GM21447 (cell line): ENCODE data around the gene ANXA11.
A peak's percentile ranks its signal among the peaks of the same experiment; 100 is the strongest.
"Not testable (repeated sequence)": the region's sequence is repeated elsewhere in the genome, so short reads cannot be mapped to it uniquely, and the experiment has no call there.

Source experiments
- ATAC-seq: cut with Tn5 transposase; IDR thresholded peaks from one replicate; pipeline ENCODE4 v1.9.1; 2021; ENCODE audit not compliant: unreplicated experiment

ANXA11 gene

DNA sequence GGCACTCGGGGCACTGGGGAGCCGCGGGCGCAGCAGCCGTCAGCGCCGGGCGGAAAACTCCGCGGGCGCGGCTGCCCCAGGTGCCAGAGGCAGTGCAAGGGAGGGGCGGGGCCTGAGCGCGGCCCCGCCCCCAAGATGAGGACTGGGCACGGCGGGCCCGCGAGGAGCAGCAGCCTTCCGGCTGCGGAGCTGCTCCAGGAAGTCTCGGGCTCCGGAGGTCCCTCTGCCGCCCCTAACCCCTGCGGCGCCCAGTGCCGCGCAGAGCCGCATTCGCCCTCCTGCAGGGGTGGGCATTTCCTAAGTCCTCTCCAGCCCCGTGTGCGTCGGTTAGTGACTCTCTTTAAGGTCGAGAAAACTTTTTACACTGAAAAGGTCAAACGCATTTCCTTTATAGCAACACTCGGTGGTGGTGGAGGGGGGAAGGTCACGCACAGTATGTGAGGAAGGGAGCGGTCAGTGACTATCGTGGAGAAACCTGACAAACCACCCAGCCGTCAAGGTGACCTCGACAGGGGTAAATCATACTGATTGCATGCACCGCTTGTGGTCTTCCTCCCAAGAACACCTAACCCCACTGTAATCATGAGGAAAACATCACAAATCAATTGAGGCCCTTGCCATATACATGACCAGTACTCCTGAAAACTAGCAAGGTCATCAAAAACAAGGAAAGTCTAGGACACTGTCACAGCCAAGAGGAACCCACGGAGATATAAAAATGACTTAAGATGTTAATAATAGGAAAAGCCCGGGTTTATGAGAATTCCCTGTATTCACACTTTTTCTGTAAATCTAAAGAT, at the start of gene ANXA11:
TSS of gene ANXA11 (minus strand) at position 61 of the 800 bp plus-strand sequence. CDS start 32,676 bp downstream, outside the sequence.
- peak; percentile 77 for ATAC-seq

DNA sequence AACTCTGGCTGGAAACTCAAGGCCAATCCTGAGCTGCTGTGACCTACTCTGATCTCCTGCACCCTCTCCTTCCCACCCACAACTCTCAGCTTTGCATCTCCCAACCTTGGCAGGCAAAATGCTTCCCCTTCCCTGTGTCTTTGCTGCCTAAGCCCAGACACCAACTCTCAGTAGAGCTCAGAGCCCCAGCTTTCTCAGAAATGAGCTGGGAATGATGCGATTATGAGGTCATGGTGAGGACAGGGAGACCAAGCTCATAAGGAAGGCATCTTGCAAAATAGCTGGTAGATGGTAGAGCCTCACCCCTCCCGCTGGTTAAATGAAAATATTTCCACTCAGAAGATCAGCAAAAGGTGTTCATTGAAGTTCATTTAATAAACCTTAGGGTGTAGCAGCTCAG, 49.4 kb upstream of the ANXA11 start:
- not testable (repeated sequence) for ATAC-seq

DNA sequence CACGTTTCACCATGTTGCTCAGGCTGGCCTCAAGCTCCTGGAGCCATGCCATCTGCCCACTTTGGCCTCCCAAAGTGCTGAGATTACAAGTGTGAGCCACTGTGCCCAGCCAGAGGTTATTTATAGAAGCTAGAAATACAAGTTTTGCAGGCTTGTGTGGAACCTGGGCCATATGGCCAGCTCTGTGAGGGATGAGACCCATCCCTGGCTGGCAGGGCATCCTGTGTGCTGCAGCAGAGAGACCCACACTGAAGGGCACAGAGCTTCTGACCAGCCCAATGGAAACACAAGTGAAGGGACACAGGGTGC, 48.6 kb upstream of the ANXA11 start:
- peak; percentile 31 for ATAC-seq

DNA sequence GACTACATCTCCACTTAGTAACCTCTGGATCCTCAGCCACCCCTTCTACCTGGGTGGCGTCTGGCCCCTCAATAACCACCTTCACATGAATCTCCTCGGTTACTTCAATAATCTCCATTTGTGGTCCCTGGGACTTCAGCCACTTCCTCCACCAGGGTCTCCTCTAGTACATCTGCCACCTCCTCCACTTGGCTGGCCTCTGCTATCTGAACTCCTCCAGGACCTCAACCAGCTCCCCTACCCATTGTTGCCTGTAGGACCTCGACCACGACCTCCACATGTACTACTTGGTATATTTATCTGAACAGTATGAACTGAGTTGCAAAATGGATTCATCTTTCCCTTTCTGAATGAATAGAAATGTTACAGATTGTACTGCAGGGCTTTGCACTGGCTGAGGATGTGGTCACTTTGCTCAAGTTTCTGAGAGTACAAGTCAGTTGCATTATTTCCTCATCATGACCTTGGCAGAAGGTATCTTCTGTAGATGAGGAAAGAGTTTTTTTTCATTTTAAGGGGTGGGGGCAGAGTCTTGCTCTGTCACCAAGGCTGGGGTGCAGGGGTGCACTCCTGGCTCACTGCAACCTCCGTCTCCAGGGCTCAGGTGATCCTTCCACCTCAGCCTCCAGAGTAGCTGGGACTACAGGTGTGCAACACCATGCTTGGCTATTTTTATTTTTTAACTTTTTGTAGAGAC, 48.1 kb upstream of the ANXA11 start:
- ATAC-seq: peak; percentile 86

DNA sequence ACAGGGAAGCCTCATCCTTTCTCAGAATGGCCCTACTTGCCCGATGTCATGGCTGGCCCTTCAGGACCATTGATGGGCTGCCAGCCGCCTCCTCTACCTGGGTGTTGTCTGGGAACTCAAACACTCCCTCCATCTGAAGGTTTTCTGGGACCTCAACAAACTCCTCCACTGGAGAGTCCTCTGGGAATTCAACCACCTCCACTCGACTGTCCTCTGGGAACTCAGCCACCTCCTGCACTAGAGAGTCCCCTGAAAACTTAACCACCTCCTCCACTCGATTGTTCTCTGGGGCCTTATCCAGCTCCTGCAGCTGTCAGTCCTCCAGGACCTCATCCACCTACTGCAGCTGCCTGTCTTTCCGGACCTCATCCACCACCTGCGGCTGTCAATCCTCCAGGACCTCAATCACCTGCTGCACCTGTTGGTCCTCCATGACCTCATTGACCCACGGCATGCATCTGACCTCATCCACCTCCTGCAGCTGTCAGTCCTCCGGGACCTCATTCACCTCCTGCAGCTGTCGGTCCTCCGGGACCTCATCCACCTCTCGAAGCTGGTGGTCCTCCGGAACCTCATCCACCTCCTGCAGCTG, 47.1 kb upstream of the ANXA11 start:
- no peak for ATAC-seq

DNA sequence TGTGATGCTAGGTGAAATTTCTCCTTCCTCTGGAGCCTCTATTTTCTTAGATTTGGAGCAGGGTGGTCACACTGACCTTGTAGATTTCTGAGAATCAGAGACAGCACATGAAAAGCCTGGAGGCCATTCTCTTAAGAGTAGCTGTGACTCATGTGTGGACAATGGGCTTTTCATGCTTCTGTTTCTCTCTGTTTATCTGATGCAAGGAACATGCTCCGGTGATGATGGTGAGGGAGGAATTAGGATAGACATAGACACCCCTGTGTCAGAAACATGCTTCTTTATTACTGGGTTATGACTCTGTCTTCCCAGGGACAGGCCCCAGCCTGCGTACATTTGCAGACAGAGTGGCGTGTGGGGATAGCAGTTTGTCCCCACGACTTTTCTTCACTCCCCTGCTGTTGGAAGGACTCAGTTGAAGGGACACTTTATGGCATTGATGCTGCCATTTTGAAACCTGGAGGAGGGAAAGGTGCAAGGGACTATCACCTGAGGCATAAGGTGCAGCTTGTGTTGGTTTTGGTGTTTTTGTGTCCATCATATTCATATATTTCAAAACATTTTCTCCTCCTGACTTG, 46.5 kb upstream of the ANXA11 start:
- not testable (repeated sequence) for ATAC-seq

DNA sequence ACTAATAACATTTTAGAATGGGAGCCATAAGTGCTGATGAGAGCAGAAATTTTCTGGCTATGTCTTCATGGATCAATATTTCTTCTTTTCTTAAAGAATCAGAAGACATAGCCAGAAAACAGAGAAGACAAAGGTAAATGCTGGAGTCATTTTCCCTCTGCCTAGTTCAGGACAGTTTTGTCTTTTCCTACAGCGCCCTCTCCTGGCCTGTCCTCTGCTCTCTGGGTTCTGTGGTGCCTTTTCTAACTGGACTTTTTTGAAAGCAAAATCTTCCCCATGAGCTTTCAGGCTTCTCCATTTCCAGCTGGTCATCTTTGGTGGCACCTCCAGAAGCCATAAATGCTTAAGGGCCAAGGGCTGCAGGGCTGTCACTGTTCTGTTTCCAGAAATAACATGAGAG, 45.1 kb upstream of the ANXA11 start:
- ATAC-seq: not testable (repeated sequence)

DNA sequence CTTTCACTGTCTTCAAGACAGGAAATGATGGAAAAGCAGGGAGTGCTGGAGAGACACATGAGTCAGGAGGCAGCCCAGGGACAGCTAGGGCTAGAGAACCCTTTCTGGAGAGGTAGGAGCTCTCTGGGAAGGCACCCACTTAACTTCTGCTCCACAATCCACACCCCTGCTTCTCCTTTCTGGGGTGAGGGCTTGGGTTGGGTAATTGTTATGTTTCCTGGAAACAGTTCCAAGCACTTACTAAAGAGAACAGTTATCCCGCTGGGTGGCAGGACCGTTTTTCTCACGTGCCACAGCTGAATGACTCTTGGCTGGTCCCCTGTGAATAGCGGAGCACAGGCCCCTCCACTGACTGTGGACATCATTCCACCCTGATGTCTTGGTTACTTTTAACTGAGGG, 44.6 kb upstream of the ANXA11 start:
- not testable (repeated sequence) for ATAC-seq

DNA sequence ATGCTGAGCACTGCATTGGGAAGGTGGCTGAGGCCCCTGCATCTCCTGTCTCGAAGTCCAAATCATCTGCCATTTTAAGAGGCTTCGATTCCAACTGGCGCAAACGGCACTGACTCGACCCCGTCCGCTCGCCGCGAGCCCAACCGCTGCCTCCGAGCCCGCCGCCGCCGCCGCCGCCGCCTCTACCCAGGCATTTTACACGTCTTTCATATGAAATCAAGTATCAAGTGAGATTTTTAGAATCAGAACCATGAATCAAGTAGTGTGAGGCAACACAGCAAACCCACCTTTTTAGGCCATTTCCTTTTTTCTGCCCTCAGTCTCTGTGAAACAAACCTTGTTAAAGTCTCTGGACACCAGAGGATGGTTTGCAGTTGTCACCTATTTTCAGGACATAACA, 42.3 kb upstream of the ANXA11 start:
- ATAC-seq: not testable (repeated sequence)

DNA sequence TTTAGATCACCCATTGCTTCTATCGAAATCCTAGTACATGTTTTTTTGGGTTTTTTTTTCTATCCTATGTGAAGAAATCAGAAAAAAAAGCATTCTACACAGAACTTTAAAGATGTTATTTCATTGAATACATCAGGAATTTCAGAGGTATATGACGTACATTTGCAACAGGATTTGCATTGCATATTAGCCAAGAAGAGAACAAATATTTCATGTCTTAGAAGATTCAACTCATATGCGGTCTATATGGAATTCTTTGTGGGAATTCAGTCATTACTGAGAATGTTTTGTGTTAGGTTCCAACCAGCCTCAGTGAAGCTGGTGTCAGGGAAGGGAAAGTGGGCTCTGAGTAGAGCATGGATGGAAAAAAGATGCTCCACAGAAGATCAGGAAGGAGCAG, 39.0 kb upstream of the ANXA11 start:
- not testable (repeated sequence) for ATAC-seq

DNA sequence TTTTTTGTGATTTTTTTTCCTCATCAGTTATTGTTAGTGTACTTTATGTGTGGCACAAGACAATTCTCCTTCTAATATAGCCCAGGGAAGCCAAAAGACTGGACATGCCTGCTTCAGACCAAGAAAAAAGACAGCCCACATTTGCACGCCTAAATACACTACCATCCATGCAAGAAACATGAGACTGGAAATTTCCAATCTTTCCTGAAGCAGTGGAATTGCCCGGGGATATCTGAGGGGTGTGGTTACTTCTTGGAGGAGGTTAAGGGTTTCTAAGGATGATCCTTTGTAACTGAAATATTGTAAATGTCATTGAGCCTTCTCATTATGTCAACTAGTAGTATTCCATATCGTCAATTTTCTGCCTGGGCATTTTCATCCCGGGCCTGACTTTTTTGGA, 37.0 kb upstream of the ANXA11 start:
- not testable (repeated sequence) for ATAC-seq

DNA sequence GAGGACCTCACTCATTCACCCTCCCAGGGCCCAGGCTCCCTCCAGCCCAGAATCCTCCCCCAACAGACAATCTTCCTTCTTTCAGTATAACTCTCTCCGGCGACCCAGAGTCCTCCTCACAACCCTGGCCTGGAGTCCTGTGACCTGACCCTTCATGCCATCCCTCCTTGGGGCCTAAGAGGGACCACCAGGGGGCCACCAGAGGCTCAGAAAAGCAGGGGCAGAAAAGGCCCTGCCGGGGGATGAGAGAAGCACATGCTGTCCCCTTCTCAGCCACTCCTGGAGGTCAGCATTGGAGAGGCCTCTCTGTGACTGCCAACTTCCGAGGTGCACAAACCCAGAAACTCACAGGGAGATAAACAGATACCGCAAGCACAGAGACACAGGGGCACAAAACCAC, 31.1 kb upstream of the ANXA11 start:
- not testable (repeated sequence) for ATAC-seq

DNA sequence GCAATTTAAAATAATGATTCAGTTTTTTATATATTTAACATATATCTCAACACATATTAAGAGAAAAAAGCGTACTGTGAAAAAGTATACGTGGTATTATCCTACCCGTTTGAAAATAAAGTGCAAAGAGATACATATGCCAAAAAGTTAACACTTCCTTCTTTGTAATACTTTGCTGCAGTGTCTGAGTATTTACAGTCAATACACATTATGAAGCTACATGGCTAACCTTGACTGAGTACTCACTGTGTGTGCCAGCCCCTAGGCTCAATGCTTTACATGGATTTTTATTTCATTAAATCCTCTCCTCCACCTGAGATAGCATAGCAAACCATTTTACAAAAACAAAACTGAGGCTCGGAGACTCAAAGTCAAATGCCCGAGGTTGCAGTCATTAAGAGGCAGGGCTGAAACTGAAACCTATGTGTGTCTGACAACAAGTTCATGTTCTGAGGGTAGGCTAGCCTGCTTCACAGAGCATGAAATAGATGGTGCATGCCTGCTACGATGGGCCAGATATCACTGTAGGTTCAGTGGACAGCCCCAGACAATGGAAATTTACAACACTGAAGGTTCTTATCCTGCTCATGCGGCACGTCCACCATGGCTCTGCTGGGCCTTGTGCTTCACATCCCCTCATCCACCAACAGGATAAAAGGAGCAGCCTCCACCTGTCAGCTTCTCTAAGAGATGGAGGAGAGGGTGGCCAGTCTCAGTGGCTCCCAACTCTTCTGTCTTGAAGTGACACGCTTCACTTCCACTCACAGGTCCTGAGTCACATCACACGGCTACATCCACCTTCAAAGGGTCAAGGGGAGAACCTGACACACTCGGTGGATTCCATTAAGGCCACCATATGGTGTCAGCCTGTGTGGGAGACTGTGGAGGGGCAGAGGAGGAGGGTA, 29.2 kb upstream of the ANXA11 start:
- peak; percentile 100 for ATAC-seq

DNA sequence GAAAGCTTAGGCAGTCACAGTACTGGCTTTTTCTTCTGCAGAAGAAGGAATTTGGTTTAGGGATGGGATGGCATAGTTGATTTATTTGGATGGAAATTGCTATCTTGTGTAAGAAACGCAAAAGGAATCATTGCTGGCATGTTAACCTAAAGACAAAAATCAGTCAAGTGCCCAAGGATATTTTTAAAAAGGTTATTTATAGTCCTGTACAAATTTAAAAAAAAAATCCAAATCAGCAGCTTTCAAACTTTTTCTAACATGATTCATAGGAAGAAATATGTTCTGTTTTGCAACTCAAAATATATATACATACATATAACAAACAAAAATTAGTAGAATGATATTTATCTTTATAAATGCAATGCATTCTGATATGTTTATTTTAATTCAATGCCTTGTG, 28.5 kb upstream of the ANXA11 start:
- not testable (repeated sequence) for ATAC-seq

DNA sequence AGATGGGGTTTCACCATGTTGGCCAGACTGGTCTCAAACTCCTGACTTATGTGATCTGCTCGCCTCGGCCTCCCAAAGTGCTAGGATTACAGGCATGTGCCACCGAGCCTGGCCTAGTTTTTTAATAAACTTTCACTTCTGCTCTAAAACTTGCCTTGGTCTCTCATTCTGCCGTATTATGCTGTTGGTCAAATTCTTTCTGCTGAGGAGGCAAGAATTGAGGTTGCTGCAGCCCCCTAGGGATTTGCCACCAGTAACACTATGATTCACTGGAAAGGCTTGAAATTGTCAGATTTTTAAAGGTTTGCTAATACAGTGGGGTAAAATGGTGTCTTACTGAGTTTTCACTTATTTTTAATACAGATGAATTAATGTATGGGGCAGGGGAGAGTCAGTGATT, 21.4 kb upstream of the ANXA11 start:
- peak; percentile 73 for ATAC-seq

DNA sequence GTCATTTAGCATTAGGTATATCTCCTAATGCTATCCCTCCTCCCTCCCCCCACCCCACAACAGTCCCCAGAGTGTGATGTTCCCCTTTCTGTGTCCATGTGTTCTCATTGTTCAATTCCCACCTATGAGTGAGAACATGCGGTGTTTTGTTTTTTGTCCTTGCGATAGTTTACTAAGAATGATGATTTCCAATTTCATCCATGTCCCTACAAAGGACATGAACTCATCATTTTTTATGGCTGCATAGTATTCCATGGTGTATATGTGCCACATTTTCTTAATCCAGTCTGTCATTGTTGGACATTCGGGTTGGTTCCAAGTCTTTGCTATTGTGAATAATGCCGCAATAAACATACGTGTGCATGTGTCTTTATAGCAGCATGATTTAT, 17.7 kb upstream of the ANXA11 start:
- ATAC-seq: not testable (repeated sequence)

DNA sequence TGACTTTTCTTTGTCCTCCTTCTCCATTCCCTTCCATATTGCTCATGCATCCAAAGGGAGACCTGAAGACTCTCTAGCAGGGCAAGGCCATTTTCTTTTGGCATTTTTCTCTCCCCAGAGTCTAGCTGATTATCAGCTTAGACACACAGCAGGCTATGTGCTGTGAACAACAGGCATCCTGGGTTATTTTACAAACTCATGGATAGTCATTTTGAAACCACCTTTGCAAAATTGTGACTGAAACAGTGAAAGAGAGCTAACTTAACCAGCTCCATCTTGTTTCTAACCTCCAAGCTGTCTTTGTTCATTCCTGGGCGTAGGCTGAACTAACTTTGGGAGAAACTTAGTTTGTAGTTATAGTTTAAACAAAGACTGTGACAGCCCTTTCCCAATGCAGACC, 13.5 kb upstream of the ANXA11 start:
- ATAC-seq: peak; percentile 96

DNA sequence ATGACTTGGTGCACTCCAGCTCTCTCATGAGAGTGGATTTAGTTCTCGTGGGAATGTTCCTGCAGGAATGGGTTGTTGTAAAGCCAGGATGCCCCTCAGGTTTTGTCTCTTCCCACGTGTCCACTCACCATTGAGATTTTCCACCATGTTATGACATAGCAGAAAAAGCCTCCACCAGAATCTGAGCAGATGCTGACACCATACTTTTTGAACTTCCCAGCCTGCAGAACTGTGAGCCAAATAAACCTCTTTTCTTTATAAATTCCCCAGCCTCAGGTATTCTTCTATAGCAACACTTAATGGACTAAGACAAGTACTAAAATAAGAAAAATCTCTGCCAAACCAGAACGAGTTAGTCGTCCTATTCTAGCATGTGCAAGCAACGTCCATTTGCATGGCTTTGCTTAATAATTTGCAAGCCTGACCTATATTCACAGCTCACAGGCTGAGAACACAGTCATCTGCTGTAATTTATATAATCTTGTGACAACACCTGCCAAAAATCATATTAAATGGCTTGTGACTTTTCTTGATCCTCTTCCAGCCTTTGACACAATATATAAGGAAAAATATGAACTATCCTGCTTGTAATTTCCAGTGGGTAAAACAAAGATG, 9.1 kb upstream of the ANXA11 start:
- not testable (repeated sequence) for ATAC-seq

DNA sequence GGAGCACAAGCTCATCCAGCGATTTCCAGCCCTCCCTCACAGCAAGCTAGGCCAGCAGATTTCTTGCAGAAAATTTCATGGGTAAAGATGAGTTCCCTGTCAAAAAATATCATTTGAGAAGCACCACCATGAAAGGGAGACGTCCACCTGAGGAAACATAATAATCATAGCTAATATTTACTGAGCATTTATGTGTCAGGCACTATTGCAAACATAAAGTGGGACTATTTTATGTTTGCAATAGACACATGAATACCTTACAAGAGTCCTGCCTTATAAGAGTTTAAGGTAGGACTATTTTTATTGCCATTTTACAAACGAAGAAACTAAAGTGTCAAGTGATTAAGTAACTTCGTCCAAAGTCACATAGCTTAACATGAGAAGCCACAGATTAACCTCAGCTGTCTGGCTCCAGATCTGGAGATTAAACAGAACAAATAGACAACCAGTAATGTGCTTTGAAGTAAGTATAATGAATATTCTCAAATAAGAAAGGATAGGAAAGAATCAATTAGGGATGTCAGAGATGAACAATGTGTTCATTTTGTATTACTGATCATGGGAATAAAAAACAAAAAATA, 7.3 kb upstream of the ANXA11 start:
- ATAC-seq: not testable (repeated sequence)

DNA sequence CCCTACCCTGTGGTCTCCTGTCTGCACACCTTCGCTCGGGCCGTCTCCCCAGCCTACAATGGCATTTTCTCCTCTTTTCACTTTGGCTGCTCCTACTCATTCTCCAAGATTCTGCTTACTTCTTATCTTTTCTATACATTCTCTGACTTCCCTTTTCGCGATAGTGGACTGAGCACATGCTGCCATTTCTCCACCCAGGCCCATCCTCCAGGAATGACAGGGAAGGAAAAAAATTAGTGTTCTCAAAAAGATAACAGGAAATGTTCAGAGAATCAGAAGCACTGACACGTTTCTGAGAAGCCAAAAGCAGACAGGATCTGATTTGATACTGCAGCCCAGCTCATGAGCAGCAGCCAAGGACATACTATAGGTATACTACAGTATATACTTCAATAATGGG, 6.4 kb upstream of the ANXA11 start:
- no peak for ATAC-seq
